Suppressor macrophage treated with lipopolysaccharide for 4 hours (primary cell): ENCODE measurements around the gene TAGAP.
"Not testable (repeated sequence)": the region's sequence is repeated elsewhere in the genome, so short reads cannot be mapped to it uniquely, and the experiment has no call there.

Source experiments
- DNase-seq: peaks from one replicate; pipeline ENCODE4 v3.0.0-alpha.2; 2020

Gene TAGAP

GRCh38 chr6:159008656-159009288, 36.0 kb downstream of the TAGAP start:
- peak; percentile 66 for DNase-seq

- no peak for DNase-seq
Measured at GRCh38 chr6:159007510-159007909, 37.3 kb downstream of the TAGAP start.

- peak; percentile 51 for DNase-seq
Measured at GRCh38 chr6:159005436-159005835, 39.4 kb downstream of the TAGAP start.

- no peak for DNase-seq
Measured at GRCh38 chr6:159004592-159004991, 40.2 kb downstream of the TAGAP start.

- DNase-seq: peak; percentile 36
Measured at GRCh38 chr6:159002432-159003155, 42.2 kb downstream of the TAGAP start.

GRCh38 chr6:158999666-159000403, 45.0 kb downstream of the TAGAP start, which contains the start of gene RSPH3:
Gene RSPH3 (minus strand): TSS chr6:159000202. CDS start chr6:158999550, 652 bp downstream.
- peak; percentile 95 for DNase-seq

GRCh38 chr6:158999154-158999665, 45.6 kb downstream of the TAGAP start:
- no peak for DNase-seq

GRCh38 chr6:158996856-158997255, 47.9 kb downstream of the TAGAP start:
- peak; percentile 83 for DNase-seq

- DNase-seq: no peak
Measured at GRCh38 chr6:158993639-158994038, 51.2 kb downstream of the TAGAP start.

- no peak for DNase-seq
Measured at GRCh38 chr6:158991017-158991723, 53.6 kb downstream of the TAGAP start.

GRCh38 chr6:158989711-158990110, 55.1 kb downstream of the TAGAP start:
- DNase-seq: not testable (repeated sequence)

GRCh38 chr6:158988477-158988876, 56.3 kb downstream of the TAGAP start:
- DNase-seq: no peak

GRCh38 chr6:158987657-158988056, 57.1 kb downstream of the TAGAP start:
- DNase-seq: no peak
